ENCODE data around the gene PGLYRP2. TPM values are rescaled to one million over a fixed set of nuclear protein-coding genes. Genes with fewer than 3 reads are reported as not detected.

Gene PGLYRP2
- total and polyA plus RNA-seq, 2 of the 13 experiments (the other 11 are each of a cell fraction or from before 2014, with no cell fraction given), result 0.04 to 1.0 TPM

DNA sequence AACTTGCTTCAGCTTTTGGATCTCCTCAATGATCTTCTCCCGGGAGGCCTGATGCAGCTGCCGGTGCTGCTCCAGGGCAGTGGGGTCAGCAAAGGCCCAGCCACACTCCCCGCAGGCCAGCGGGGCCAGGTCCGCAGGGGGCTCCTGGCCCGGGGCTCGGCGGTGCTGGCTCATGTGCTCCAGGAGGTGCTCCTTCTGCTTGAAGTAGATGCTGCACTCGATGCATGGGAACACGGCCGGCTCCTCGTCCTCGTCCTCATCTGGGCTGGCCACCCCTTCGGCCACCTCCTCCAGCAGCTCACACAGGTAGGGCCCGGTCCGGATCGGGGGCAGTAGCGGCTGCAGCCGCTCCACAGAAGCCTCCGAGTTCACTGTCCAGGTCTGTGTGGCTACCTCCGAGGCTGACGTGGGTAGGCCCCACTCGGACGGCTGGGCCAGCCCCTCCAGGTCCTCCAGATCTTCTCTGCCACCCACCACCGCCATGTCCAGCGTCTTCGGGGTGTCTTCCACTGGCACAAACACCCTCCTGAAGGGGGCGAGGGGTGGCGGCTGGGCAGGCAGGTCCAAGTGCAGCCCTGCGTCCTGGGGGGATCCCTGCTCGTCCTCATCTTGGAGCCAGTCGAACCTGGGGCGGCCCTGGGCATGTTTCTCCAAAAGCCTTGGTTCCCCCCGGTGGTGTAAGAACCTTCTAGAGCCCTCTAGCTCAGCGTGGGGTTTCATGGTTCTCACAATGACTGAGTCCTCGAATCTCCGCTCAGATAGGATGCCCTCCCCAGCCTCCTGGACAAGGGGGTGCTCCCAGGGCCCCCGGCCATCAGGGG, 39.3 kb downstream of the PGLYRP2 start (continued):
- TF ChIP-seq, protein P1, sequence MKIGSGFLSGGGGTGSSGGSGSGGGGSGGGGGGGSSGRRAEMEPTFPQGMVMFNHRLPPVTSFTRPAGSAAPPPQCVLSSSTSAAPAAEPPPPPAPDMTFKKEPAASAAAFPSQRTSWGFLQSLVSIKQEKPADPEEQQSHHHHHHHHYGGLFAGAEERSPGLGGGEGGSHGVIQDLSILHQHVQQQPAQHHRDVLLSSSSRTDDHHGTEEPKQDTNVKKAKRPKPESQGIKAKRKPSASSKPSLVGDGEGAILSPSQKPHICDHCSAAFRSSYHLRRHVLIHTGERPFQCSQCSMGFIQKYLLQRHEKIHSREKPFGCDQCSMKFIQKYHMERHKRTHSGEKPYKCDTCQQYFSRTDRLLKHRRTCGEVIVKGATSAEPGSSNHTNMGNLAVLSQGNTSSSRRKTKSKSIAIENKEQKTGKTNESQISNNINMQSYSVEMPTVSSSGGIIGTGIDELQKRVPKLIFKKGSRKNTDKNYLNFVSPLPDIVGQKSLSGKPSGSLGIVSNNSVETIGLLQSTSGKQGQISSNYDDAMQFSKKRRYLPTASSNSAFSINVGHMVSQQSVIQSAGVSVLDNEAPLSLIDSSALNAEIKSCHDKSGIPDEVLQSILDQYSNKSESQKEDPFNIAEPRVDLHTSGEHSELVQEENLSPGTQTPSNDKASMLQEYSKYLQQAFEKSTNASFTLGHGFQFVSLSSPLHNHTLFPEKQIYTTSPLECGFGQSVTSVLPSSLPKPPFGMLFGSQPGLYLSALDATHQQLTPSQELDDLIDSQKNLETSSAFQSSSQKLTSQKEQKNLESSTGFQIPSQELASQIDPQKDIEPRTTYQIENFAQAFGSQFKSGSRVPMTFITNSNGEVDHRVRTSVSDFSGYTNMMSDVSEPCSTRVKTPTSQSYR (CRISPR knock-in tag; IDR thresholded peaks at IDR 0.05; ENCODE audit: borderline replicate concordance), result no peak

DNA sequence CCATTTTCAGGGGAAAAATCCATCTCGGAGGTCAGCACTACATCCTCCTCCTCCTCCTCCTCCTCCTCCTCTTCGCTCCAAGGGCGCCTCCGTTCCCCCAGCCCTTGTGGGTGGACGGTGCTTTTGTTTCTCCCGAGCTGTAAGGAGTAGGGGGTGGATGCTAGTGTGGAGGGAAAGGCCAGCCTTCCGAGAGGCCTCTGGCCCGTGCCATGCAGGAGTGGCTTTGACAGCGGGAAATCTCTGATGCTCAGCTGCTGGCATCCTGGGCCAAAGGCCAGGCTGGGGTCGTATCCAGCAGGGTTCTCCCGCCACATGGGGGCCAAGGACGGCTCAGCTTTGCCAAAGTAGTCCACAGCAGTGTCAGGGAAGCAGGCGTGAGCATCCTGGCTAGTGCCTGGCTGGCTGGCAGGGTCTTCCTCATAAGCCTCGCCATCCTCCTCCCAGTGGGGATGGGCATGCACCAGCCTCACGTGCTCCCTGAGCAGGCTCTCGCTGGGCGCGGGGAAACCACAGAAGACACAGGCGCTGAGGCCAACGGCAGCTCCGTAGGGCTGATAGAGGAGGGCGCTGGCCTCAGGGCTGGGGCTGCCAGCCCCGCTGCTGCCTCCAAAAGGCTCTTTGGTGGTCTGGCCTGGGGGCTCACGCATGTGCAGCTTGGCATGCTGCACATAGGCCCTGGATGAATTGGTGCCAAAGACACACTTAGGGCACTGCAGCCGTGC, 40.1 kb downstream of the PGLYRP2 start:
- peak; percentile 9; the same call in 2 of the 3 replicates for ATAC-seq
- WGBS (ENCODE audit: low lambda C conversion rate), result 94% methylated on average over 18 of the region's 25 CpGs
- POLR2A ChIA-PET, result no interaction called here

More for the DNA sequence above, 40.1 kb downstream of the PGLYRP2 start:
- Histone ChIP-seq H3K27ac (ENCODE audit: extremely low read length, insufficient read depth, low read length) (no peak overlapping the region), H3K27me3 (ENCODE audit: control insufficient read depth in 1 of 2, insufficient read depth in 2 of 2, low read length in 2 of 2) (no peaks in the 10 kb centered on the region), H3K4me2 (ENCODE audit: low read depth, low read length) (no peak overlapping the region), H3K4me3 (replicated peaks in 1 of 3; ENCODE audit: insufficient read depth in 1 of 3, low read depth in 2 of 3, low read length in 3 of 3) (no peak overlapping the region), H3K4me1 (ENCODE audit: insufficient read depth, low read length) (peaks cover 32% of the 10 kb centered on the region), H3K36me3 (replicated peaks in 1 of 2; ENCODE audit: control insufficient read depth in 1 of 2, insufficient read depth in 2 of 2, low read length in 2 of 2) (no peaks in the 10 kb centered on the region), H4K20me1 (ENCODE audit: insufficient read depth, low read length) (no peaks in the 10 kb centered on the region), H3K9me3 (ENCODE audit: low read length) (no peaks in the 10 kb centered on the region), H3K9ac (ENCODE audit: insufficient read depth, low read depth, low read length) (no peak overlapping the region), H2AFZ (ENCODE audit: low read length) (no peak overlapping the region), H3K79me2 (ENCODE audit: insufficient read depth, low read length) (no peaks in the 10 kb centered on the region)
- no TSS peak for BruUV-seq (replicated peaks)
- TF ChIP-seq SETDB1 (CRISPR knock-in tag; IDR thresholded peaks at IDR 0.05; ENCODE audit: borderline replicate concordance), result no peak
- TF ChIP-seq, protein P2, sequence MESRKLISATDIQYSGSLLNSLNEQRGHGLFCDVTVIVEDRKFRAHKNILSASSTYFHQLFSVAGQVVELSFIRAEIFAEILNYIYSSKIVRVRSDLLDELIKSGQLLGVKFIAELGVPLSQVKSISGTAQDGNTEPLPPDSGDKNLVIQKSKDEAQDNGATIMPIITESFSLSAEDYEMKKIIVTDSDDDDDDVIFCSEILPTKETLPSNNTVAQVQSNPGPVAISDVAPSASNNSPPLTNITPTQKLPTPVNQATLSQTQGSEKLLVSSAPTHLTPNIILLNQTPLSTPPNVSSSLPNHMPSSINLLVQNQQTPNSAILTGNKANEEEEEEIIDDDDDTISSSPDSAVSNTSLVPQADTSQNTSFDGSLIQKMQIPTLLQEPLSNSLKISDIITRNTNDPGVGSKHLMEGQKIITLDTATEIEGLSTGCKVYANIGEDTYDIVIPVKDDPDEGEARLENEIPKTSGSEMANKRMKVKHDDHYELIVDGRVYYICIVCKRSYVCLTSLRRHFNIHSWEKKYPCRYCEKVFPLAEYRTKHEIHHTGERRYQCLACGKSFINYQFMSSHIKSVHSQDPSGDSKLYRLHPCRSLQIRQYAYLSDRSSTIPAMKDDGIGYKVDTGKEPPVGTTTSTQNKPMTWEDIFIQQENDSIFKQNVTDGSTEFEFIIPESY (CRISPR knock-in tag; IDR thresholded peaks at IDR 0.05), result peak; percentile 53
- DNase-seq (ENCODE audit: low spot score), result no peak
- intact Hi-C loops (cut with micrococcal nuclease; ENCODE audit: unreplicated experiment), result no loop called here
- CTCF ChIA-PET (ENCODE audit: low intra/inter-chr PET ratio, low total read pairs), result no interaction called here
- no peak for FAIRE-seq
- in situ Hi-C loops (cut with HindIII; ENCODE audit: extremely low pct_ligation_motif_present, low pct_unique_long_range_greater_than_20kb), result no loop called here
